Measurements from ENCODE around the gene C16orf89.

Gene C16orf89

DNA sequence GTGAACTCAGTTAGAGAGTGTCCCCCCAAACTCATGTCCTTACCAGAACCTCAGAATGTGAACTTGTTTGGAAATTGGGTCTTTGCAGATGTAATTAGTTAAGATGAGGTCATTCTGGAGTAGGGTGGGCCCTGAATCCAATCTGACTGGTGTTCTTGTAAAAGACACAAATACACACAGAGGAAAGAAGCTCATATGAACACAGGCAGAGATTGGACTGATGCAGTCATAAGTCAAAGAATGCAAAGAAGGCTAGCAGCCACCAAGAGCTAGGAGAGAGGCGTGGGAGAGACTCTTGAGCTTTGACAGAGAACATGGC is 29.9 kb downstream of the C16orf89 start:
- TF ChIP-seq, protein P1, sequence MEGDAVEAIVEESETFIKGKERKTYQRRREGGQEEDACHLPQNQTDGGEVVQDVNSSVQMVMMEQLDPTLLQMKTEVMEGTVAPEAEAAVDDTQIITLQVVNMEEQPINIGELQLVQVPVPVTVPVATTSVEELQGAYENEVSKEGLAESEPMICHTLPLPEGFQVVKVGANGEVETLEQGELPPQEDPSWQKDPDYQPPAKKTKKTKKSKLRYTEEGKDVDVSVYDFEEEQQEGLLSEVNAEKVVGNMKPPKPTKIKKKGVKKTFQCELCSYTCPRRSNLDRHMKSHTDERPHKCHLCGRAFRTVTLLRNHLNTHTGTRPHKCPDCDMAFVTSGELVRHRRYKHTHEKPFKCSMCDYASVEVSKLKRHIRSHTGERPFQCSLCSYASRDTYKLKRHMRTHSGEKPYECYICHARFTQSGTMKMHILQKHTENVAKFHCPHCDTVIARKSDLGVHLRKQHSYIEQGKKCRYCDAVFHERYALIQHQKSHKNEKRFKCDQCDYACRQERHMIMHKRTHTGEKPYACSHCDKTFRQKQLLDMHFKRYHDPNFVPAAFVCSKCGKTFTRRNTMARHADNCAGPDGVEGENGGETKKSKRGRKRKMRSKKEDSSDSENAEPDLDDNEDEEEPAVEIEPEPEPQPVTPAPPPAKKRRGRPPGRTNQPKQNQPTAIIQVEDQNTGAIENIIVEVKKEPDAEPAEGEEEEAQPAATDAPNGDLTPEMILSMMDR (IDR thresholded peaks at IDR 0.05; ENCODE audit: borderline replicate concordance, insufficient read depth, low read depth, low read length), result no peak
- H3K4me3 ChIP-seq (ENCODE audit: low read depth, low read length), result no peak overlapping the region

DNA sequence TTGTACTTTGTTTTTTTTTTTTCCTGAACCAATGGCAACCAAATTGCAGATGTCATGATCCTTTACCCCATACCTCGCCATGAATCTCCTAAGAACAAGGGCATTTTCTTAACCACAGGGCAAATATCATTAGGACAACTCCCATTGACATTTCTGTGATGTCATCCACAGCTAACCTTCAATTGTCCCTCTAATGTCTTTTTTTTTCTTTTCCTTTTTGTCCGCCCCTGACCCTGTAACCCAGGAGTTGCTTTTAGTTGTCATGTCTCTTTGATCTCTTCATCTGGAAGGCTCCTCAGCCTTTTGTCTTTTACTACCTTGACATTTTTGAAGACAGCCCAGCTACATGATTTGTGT is 31.6 kb downstream of the C16orf89 start:
- peak overlapping the region; percentile 86 for H3K4me3 ChIP-seq (ENCODE audit: low read depth, low read length)

DNA sequence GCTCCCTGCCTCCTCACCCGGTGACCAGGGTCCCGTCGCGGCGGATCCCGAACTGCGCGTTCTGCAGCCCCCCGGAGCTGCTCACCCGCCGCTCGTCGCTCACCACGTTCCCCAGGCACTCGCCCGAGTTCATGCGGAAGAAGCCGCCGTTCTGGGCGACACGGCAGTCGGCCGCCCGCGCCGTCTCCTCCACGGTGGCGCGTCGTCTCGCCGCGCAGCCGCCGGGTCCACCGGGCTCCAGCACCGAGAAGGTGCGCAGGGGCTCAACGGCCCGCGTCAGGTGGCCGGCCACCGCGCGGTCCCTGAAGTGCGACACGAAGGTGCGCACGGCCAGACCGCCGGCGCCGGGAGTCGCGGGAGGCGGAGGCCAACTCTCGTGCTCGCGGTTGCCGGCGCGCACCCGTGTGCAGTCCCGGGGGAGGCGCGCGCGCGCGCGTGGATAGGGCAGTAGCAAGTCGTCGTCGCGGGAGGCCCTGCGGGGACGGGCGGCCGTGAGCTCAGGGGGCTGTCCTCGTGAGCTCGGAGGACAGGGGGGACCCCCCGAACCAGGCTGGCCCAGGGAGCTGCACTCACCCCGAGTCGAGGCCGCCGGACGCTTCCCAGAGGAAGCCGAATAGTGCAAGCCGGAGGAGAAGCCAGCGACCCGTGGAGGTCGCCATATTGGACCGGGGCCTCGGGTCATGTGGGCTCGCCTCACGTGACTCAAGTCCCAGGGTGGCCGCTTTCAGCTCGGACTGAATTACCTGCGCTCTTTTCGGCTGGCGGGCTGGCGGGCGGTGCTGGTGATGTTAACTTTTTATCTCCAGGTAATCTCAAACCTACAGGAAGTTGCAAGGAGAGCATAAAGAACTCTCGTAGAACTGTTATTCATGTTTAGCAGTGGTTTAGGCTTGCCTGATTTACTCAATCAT is 32.2 kb downstream of the C16orf89 start, which contains the start of gene NAGPA:
NAGPA (minus strand) TSS at position 680 of the 911 bp plus-strand sequence; CDS start at position 659, 21 bp downstream.
- TF ChIP-seq, protein P1 (IDR thresholded peaks at IDR 0.05; ENCODE audit: borderline replicate concordance, insufficient read depth, low read depth, low read length), result no peak
- H3K4me3 ChIP-seq (ENCODE audit: low read depth, low read length), result peak within 1 kb of the TSS; percentile 86

More for the DNA sequence above, 31.6 kb downstream of the C16orf89 start:
- TF ChIP-seq, protein P1 (IDR thresholded peaks at IDR 0.05; ENCODE audit: borderline replicate concordance, insufficient read depth, low read depth, low read length), result no peak

DNA sequence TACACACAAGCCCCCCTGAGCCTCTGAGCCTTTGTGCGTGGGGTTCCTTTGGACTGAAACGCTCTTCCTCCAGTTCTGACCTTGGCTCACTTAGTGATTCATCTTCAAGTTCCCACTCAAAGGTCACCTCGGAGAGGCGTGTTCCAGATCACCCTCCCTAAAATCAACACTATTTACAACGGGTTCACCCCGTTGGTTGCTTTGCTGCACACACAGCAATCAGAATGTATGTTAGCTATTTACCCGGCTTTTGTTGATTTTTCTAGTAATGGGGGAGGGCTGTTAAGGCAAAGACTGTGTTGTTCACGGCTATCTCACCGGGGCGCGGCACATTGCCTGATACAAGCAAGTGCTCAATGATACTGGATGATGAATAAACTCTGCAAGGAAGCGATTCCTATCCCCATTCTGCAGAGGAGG is 33.0 kb downstream of the C16orf89 start:
- TF ChIP-seq, protein P1 (IDR thresholded peaks at IDR 0.05; ENCODE audit: borderline replicate concordance, insufficient read depth, low read depth, low read length), result no peak
- H3K4me3 ChIP-seq (ENCODE audit: low read depth, low read length), result peak overlapping the region; percentile 86

DNA sequence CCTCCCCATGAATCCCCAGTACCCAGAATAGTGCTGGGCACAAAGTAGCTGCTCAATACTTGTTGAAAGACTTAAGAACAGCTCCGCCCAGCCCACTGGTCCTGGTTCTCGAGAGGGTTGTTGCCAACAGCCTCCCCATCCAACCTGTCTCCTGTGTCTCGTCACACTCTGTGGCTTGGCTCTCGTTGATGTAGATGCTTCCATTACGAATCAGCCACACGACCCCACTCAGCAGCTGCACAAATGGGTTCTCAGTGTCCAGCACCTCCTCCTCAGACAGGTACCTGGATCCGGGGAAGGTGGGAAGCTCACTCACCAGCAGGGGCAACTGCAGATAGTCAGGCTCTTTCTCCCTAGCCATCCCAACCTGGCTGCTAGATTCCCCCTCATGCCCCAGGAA is 34.2 kb downstream of the C16orf89 start:
- TF ChIP-seq, protein P1 (IDR thresholded peaks at IDR 0.05; ENCODE audit: borderline replicate concordance, insufficient read depth, low read depth, low read length), result no peak

DNA sequence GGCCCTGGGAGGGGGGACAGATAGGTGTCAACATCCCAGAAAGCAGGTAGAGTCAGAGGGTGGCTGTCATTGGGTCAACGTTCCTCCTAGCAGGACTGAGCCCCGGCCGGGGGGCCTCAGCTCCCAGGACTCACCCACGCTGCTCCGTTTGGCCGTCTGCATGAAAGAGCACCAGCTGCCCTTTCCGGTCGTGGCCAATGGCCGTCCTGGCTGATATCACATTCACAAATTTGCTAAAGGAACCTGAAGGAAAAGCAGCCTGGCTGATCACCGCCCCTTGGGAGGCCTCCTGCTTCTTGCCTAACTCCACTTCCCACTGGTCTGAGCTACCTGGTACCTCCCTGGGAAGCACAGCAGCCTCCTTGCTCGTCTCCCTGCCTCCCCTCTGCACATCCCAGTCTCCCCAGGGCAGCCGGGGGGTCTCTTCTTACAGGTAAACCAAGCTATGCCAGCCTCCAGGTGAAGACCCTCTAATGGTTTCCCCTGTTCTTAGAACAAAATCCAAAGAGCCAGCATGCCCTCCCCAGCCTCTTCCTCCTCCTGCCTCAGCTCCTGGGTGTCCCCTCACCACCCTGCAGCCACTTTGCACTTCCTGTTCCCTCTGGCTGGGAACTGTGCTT is 35.4 kb downstream of the C16orf89 start:
- TF ChIP-seq, protein P1 (IDR thresholded peaks at IDR 0.05; ENCODE audit: borderline replicate concordance, insufficient read depth, low read depth, low read length), result no peak
- H3K4me3 ChIP-seq (ENCODE audit: low read depth, low read length), result no peak overlapping the region

More for the DNA sequence above, 34.2 kb downstream of the C16orf89 start:
- H3K4me3 ChIP-seq (ENCODE audit: low read depth, low read length), result no peak overlapping the region

Measured in GM12875 (cell line).